Bronchial epithelial cell (primary cell): ENCODE data around the gene TGFBI. TPM values are rescaled to one million over a fixed set of nuclear protein-coding genes. Genes with fewer than 3 reads are reported as not detected.
A peak's percentile ranks its signal among the peaks of the same experiment; 100 is the strongest.

Experiments used
- DNase-seq: peaks from one replicate; pipeline ENCODE4 v3.0.0-alpha.2; 2010; ENCODE audit warnings: low read depth
- FAIRE-seq: peaks from 2 replicates; lab custom pipeline; 2011; peaks lifted over from hg19 to GRCh38; lab: Jason Lieb, UNC
- H3K27me3 ChIP-seq: 2 replicates; pipeline ENCODE4 v1.5.1; 2011; ENCODE audit warnings: low read length; ENCODE audit not compliant: control insufficient read depth, insufficient read depth
- H3K36me3 ChIP-seq: 2 replicates; pipeline ENCODE4 v1.5.1; 2011; ENCODE audit warnings: low read length; ENCODE audit not compliant: control insufficient read depth, insufficient read depth
- H3K4me3 ChIP-seq: 2 replicates; pipeline ENCODE4 v1.5.1; 2011; ENCODE audit warnings: mild to moderate bottlenecking, low read depth, low read length, control low read depth
- total RNA-seq: library from RNA; depleted of rRNA; stranded (reverse); fragments of >200 nt; gene quantifications from 2 replicates; pipeline ENCODE4 v1.2.1, GENCODE V29; 2014
- TF ChIP-seq, protein P1 (sequence below): IDR thresholded peaks from 2 replicates; pipeline ENCODE4 v1.5.1; 2011; ENCODE audit warnings: mild to moderate bottlenecking, moderate library complexity, low read length, control low read depth, inconsistent platforms; ENCODE audit not compliant: insufficient read depth, severe bottlenecking

Gene TGFBI
- total RNA-seq, 1 donor from 2014 or later: 218 TPM

DNA sequence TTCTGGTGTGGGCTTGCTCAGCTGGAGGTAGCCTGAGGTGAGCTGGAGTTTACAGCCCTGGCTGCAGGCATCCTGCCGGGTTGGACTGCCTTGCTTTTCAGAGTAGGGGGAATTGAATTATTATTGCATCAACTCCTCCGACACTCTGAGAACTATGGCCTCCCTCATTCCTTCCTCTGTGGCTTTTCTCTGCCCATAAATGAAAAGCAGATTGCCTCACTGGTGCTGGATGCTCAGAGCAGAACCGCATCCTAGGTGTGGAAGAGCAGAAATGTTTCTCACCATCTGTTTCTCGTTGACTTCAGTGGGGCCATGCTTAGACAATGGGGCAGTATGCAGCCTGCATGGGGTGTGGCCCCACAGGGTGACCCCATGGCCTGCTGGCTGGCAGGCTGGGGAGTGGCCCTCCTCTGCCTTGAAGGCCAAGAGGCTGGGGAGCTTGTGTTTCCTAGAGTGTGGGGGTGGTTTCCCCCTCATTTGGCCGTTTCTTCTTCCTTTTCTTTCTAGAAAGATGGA, 27.3 kb upstream of the TGFBI start:
- H3K4me3 ChIP-seq: no peak overlapping the region
- no peak for FAIRE-seq
- no peaks in the 10 kb centered on the region for H3K27me3 ChIP-seq
- no peaks in the 10 kb centered on the region for H3K36me3 ChIP-seq
- TF ChIP-seq, protein P1, sequence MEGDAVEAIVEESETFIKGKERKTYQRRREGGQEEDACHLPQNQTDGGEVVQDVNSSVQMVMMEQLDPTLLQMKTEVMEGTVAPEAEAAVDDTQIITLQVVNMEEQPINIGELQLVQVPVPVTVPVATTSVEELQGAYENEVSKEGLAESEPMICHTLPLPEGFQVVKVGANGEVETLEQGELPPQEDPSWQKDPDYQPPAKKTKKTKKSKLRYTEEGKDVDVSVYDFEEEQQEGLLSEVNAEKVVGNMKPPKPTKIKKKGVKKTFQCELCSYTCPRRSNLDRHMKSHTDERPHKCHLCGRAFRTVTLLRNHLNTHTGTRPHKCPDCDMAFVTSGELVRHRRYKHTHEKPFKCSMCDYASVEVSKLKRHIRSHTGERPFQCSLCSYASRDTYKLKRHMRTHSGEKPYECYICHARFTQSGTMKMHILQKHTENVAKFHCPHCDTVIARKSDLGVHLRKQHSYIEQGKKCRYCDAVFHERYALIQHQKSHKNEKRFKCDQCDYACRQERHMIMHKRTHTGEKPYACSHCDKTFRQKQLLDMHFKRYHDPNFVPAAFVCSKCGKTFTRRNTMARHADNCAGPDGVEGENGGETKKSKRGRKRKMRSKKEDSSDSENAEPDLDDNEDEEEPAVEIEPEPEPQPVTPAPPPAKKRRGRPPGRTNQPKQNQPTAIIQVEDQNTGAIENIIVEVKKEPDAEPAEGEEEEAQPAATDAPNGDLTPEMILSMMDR: no peak
- no peak for DNase-seq

DNA sequence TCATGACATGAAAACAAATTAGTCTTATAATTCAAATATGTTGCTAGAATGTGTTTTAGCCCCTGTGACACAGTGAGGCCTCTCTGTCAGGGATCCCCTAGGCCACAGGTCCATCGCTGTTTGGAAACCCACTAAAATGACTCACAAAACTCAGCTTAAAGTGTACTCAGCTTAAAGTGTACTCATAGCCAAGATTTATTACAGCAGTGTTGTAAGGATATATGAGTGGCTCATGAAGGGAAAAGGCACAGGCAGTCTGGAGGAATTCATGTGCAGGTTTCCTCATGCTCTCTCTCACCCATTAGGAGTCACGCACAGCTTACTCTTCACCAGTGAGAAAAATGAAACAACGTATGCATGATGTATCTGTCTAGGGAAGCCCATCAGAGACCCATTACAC, 24.4 kb upstream of the TGFBI start:
- peak; percentile 92 for DNase-seq
- Histone ChIP-seq H3K36me3 (no peaks in the 10 kb centered on the region), H3K27me3 (no peaks in the 10 kb centered on the region), H3K4me3 (no peak overlapping the region)
- FAIRE-seq: no peak
- TF ChIP-seq, protein P1: no peak

DNA sequence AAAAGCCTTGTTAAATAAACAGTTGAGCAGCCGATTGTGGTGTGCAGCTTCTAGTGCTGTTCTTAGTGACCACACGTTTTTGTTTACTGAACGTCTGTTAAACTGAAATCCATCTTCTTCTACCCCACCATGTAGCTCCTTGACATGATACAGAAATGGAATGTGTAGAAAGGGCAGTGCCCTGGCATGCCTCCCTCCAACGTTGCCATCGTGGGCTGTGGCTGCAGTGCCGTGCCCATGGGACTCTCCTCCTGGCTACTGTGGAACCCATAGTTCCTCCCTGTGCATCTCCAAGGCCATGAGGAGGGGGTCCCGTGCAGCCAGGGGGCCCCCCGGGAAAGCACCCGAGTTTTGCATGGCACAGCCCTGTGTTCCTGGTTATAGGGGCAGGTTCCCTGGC, 23.3 kb upstream of the TGFBI start:
- no peaks in the 10 kb centered on the region for H3K36me3 ChIP-seq
- H3K4me3 ChIP-seq: no peak overlapping the region
- no peak for DNase-seq
- no peak for FAIRE-seq
- TF ChIP-seq, protein P1: no peak
- no peaks in the 10 kb centered on the region for H3K27me3 ChIP-seq

DNA sequence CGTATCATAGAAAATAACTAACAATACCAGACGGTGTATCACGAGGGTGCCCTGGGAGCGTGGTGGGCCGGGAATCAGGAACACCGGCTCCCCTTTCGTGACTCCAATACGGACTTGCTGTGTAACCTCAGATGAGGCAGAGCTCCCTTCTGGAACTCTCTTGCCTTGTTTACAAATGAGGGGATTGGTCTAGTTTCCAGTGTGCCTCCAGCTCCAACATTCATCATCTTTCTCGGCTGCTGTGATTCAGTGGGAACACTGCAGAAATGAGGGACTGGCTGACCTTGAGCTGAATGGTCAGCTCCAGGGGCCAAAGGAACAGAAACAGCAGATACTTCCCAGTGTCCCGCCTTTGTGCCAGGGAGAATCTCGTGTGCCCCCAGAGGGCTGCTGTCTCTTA, 22.6 kb upstream of the TGFBI start:
- H3K4me3 ChIP-seq: no peak overlapping the region
- no peaks in the 10 kb centered on the region for H3K27me3 ChIP-seq
- TF ChIP-seq, protein P1: no peak
- H3K36me3 ChIP-seq: no peaks in the 10 kb centered on the region
- FAIRE-seq: no peak
- DNase-seq: peak; percentile 46

DNA sequence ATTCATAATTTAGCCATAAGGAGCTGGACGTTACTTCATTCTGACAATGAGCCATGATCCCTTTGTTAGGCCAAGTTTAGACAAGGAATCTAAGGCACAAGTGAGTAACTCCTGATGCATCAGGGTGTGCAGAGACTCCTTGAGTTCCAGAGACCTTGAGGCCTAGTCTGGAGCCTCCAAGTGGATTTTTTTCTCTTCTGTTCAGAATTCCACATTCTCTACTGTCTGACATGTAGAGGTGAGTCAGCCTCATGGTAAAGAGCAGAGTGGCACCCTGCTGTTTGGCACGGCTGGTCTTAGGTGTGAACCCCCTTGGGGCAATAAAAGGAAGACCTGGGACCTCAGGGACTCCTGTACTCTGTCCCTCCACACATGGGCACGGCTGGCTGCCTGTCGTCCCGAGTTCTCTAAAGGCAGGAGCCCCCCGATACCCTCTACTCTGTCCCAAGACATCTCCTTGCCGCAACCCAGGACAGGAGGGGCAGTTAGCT, 22.0 kb upstream of the TGFBI start:
- no peak overlapping the region for H3K4me3 ChIP-seq
- TF ChIP-seq, protein P1: no peak
- H3K27me3 ChIP-seq: no peaks in the 10 kb centered on the region
- DNase-seq (peak; percentile 100), FAIRE-seq (peak; percentile 91)
- no peaks in the 10 kb centered on the region for H3K36me3 ChIP-seq

DNA sequence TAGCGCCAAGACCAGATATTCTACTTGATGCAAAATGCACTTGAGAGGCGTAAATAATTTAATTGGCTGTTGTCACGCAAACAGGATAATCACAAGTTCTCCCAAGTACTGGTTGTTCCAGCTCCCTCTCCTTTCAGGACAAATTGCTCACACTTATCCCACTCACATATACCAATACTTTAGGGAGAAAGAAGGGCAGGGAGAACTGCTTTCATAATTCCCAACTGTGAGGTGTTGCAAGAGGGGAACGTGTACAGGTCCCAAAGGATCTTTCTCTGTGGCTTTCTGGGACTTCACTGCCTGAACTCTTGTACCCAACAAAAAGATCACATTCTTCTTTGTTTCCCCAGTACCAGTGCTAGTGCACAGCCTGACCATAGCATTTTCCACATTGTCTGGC, 21.5 kb upstream of the TGFBI start:
- TF ChIP-seq, protein P1: no peak
- no peak for FAIRE-seq

More for the DNA sequence above, 21.5 kb upstream of the TGFBI start:
- H3K4me3 ChIP-seq: no peak overlapping the region
- H3K27me3 ChIP-seq: no peaks in the 10 kb centered on the region
- H3K36me3 ChIP-seq: no peaks in the 10 kb centered on the region
- DNase-seq: peak; percentile 54
